HEK293 (cell line): Measurements from ENCODE around the gene CBX1.

ENCODE experiments used
- CTCF ChIA-PET: fragments of 350-600 bp; formaldehyde crosslinking; extraction: SDS; loops from one replicate; lab custom pipeline; 2021; ENCODE audit warnings: antibody characterized with exemption; lab: Yijun Ruan, JAX
- POLR2A ChIA-PET: fragments of 300-600 bp; formaldehyde crosslinking; extraction: SDS; loops from one replicate; lab custom pipeline; 2020; ENCODE audit warnings: antibody characterized with exemption, inconsistent platforms; lab: Yijun Ruan, JAX
- H3K27ac ChIP-seq: fragments of 200-500 bp; sonication (Bioruptor generic); 2 replicates; pipeline ENCODE4 v1.5.1; 2014; ENCODE audit warnings: low read depth, low read length, control low read depth, inconsistent platforms; ENCODE audit errors: extremely low read depth
- H3K36me3 ChIP-seq, 2 experiments: fragments of 200-500 bp in 1 of 2; sonication (Bioruptor generic) in 1 of 2; 1 replicate in 1 of 2; 2 replicates in 1 of 2; pipeline ENCODE4 v1.5.1; 2014 to 2017; ENCODE audit warnings: inconsistent platforms in 2 of 2, low read length in 2 of 2; ENCODE audit not compliant: control insufficient read depth in 2 of 2, insufficient read depth in 1 of 2
- H3K4me1 ChIP-seq: fragments of 200-500 bp; sonication (Bioruptor generic); 2 replicates; pipeline ENCODE4 v1.5.1; 2014; ENCODE audit warnings: mild to moderate bottlenecking, low read length, inconsistent platforms; ENCODE audit not compliant: control insufficient read depth, insufficient read depth
- H3K4me3 ChIP-seq: 2 replicates; pipeline ENCODE4 v1.5.1; 2011; ENCODE audit warnings: low read depth, mild to moderate bottlenecking, control low read depth, low read length, moderate library complexity
- H3K9me3 ChIP-seq: fragments of 200-500 bp; sonication (Bioruptor generic); 2 replicates; pipeline ENCODE4 v1.5.1; 2014; ENCODE audit warnings: low read depth, low read length, inconsistent platforms; ENCODE audit not compliant: control insufficient read depth, insufficient read depth
- SP3 ChIP-seq: fragments of 450-650 bp; formaldehyde crosslinking; IDR thresholded peaks from 2 replicates; pipeline ENCODE4 v1.5.1; 2016; ENCODE audit warnings: missing biosample characterization, missing genetic modification characterization
- YY1 ChIP-seq: fragments of 450-650 bp; formaldehyde crosslinking; IDR thresholded peaks from 2 replicates; pipeline ENCODE4 v1.5.1; 2018; ENCODE audit warnings: missing biosample characterization, missing genetic modification characterization
- ZEB2 ChIP-seq: fragments of 450-650 bp; formaldehyde crosslinking; IDR thresholded peaks from 2 replicates; pipeline ENCODE4 v1.5.1; 2016; ENCODE audit warnings: missing biosample characterization, missing genetic modification characterization
- ZNF175 ChIP-seq: fragments of 450-650 bp; formaldehyde crosslinking; IDR thresholded peaks from 2 replicates; pipeline ENCODE4 v1.5.1; 2016; ENCODE audit warnings: missing biosample characterization, missing genetic modification characterization
- ZNF211 ChIP-seq: fragments of 450-650 bp; formaldehyde crosslinking; IDR thresholded peaks from 2 replicates; pipeline ENCODE4 v1.5.1; 2016; ENCODE audit warnings: low read depth, missing biosample characterization, missing genetic modification characterization
- ZNF221 ChIP-seq: fragments of 450-650 bp; formaldehyde crosslinking; IDR thresholded peaks from 2 replicates; pipeline ENCODE4 v1.5.1; 2017; ENCODE audit warnings: missing biosample characterization, missing genetic modification characterization, borderline replicate concordance
- ZNF274 ChIP-seq, 2 experiments: fragments of 200-500 bp in 1 of 2; fragments of 450-650 bp in 1 of 2; sonication (Bioruptor generic) in 1 of 2; formaldehyde crosslinking in 1 of 2; IDR thresholded peaks; 2 replicates each; pipeline versions ENCODE4 v1.5.1 to v1.6.1; 2014 to 2016; ENCODE audit warnings: borderline replicate concordance in 1 of 2, inconsistent platforms in 1 of 2, low read length in 1 of 2, missing biosample characterization in 1 of 2, missing genetic modification characterization in 1 of 2
- ZNF354C ChIP-seq: fragments of 450-650 bp; formaldehyde crosslinking; IDR thresholded peaks from 2 replicates; pipeline ENCODE4 v1.5.1; 2016; ENCODE audit warnings: missing biosample characterization, missing genetic modification characterization, low read depth, borderline replicate concordance
- ZNF398 ChIP-seq: fragments of 450-650 bp; formaldehyde crosslinking; IDR thresholded peaks from 2 replicates; pipeline ENCODE4 v1.5.1; 2017; ENCODE audit warnings: missing biosample characterization, missing genetic modification characterization
- ZNF473 ChIP-seq: fragments of 450-650 bp; formaldehyde crosslinking; IDR thresholded peaks from 2 replicates; pipeline ENCODE4 v1.5.1; 2017; ENCODE audit warnings: missing biosample characterization, missing genetic modification characterization
- ZNF501 ChIP-seq: fragments of 450-650 bp; formaldehyde crosslinking; IDR thresholded peaks from 2 replicates; pipeline ENCODE4 v1.5.1; 2016; ENCODE audit warnings: missing biosample characterization, missing genetic modification characterization
- ZNF521 ChIP-seq: fragments of 450-650 bp; formaldehyde crosslinking; IDR thresholded peaks from 2 replicates; pipeline ENCODE4 v1.5.1; 2017; ENCODE audit warnings: missing biosample characterization, mild to moderate bottlenecking, missing genetic modification characterization
- ZNF670 ChIP-seq: fragments of 450-650 bp; formaldehyde crosslinking; IDR thresholded peaks from 2 replicates; pipeline ENCODE4 v1.5.1; 2016; ENCODE audit warnings: missing biosample characterization, missing genetic modification characterization, low read depth
- ZSCAN23 ChIP-seq: fragments of 450-650 bp; formaldehyde crosslinking; IDR thresholded peaks from 2 replicates; pipeline ENCODE4 v1.5.1; 2016; ENCODE audit warnings: missing biosample characterization, missing genetic modification characterization
- TF ChIP-seq, protein P1 (sequence below): fragments of 450-650 bp; formaldehyde crosslinking; IDR thresholded peaks from 2 replicates; pipeline ENCODE4 v1.5.1; 2016; ENCODE audit warnings: missing biosample characterization, missing genetic modification characterization
- TF ChIP-seq, protein P2 (sequence below): fragments of 450-650 bp; formaldehyde crosslinking; IDR thresholded peaks from 2 replicates; pipeline ENCODE4 v1.5.0; 2017; ENCODE audit warnings: missing biosample characterization, missing genetic modification characterization, borderline replicate concordance

Gene CBX1

DNA sequence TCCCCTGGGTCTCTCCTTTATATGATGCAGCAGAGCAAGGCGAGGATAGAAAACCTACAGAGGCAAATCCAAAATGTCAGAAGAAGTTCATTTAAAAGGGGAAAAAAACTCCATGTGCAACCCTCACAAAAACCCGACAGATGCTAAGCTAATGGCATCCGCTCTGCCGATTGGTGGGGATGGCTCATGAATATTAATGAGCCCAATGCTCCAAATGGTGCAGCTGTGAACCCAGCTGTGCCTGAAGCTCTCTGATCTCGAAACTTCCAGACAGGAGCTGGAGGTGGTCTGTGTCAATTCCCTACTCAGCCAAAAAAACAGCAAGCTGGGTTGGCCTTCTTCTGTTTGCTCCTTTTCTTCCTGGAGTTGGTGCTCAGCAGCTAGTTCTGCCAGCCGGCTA, 21.8 kb upstream of the CBX1 start (continued):
- TF ChIP-seq, protein P1, sequence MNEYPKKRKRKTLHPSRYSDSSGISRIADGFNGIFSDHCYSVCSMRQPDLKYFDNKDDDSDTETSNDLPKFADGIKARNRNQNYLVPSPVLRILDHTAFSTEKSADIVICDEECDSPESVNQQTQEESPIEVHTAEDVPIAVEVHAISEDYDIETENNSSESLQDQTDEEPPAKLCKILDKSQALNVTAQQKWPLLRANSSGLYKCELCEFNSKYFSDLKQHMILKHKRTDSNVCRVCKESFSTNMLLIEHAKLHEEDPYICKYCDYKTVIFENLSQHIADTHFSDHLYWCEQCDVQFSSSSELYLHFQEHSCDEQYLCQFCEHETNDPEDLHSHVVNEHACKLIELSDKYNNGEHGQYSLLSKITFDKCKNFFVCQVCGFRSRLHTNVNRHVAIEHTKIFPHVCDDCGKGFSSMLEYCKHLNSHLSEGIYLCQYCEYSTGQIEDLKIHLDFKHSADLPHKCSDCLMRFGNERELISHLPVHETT (tag by site-specific recombination): no peak
- TF ChIP-seq ZNF211 (tag by site-specific recombination): no peak
- TF ChIP-seq ZNF221 (tag by site-specific recombination): no peak
- no peak for TF ChIP-seq ZNF501
- no peak for TF ChIP-seq ZEB2 (tag by site-specific recombination)
- TF ChIP-seq ZNF274 (IDR thresholded peaks at IDR 0.05; ENCODE audit: low read length): no peak
- TF ChIP-seq ZNF274 (tag by site-specific recombination; IDR thresholded peaks at IDR 0.05; ENCODE audit: borderline replicate concordance): no peak
- TF ChIP-seq, protein P2, sequence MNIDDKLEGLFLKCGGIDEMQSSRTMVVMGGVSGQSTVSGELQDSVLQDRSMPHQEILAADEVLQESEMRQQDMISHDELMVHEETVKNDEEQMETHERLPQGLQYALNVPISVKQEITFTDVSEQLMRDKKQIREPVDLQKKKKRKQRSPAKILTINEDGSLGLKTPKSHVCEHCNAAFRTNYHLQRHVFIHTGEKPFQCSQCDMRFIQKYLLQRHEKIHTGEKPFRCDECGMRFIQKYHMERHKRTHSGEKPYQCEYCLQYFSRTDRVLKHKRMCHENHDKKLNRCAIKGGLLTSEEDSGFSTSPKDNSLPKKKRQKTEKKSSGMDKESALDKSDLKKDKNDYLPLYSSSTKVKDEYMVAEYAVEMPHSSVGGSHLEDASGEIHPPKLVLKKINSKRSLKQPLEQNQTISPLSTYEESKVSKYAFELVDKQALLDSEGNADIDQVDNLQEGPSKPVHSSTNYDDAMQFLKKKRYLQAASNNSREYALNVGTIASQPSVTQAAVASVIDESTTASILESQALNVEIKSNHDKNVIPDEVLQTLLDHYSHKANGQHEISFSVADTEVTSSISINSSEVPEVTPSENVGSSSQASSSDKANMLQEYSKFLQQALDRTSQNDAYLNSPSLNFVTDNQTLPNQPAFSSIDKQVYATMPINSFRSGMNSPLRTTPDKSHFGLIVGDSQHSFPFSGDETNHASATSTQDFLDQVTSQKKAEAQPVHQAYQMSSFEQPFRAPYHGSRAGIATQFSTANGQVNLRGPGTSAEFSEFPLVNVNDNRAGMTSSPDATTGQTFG: no peak
- TF ChIP-seq ZNF473 (tag by site-specific recombination): no peak

DNA sequence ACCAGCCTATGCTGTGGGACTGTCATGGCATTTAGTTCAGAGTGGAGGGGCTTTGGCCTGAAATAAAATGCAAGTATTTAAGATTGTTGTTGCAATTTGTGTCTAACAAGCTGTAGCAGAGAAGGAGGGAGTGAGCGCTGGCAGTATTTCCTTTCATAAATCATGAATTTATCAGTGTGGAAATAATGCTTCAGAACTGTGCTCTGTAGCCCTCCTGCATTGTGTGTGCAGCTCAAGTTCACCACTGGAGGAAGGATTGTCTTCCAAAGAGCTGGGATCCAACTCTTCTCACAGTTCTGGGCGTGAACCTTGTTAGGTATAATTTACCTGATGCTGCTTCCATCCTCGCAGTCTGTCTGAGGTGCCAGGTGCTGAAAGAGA, 21.4 kb upstream of the CBX1 start:
- CTCF ChIA-PET: interaction anchor here (0.6 to 2.5 kb wide), 10 partner anchors 8 to 514 kb away, joined by 3 to 16 read pairs (median 5); no protein-coding TSS in a partner anchor
- no peak for TF ChIP-seq ZNF398
- Histone ChIP-seq H3K27ac (no peak overlapping the region), H3K4me1 (no peaks in the 10 kb centered on the region), H3K36me3 (peaks cover 23 to 73% of the 10 kb centered on the region in 2 experiments; a peak in 2 of 3 replicates), H3K4me3 (no peak overlapping the region), H3K9me3 (no peaks in the 10 kb centered on the region)
- POLR2A ChIA-PET: interaction anchor here (1.5 kb wide), 1 partner anchor 15 kb away, joined by 4 read pairs; the partner anchor contains the start of gene SNX11

GRCh38 chr17:48121923-48122664, 20.8 kb upstream of the CBX1 start:
- TF ChIP-seq ZSCAN23 (tag by site-specific recombination) (no peak), SP3 (tag by site-specific recombination) (no peak), ZNF211 (tag by site-specific recombination) (no peak), ZNF670 (tag by site-specific recombination) (no peak), YY1 (tag by site-specific recombination) (no peak), ZNF175 (no peak), ZNF354C (tag by site-specific recombination) (no peak), ZNF521 (tag by site-specific recombination) (no peak)
- Histone ChIP-seq H3K4me1 (no peaks in the 10 kb centered on the region), H3K9me3 (no peaks in the 10 kb centered on the region), H3K36me3 (peaks cover 28 to 72% of the 10 kb centered on the region in 2 experiments; a peak in 2 of 3 replicates), H3K4me3 (no peak overlapping the region), H3K27ac (no peak overlapping the region)
- ChIA-PET CTCF (interaction anchor here (0.6 to 2.5 kb wide), 7 partner anchors 8 to 95 kb away, joined by 3 to 16 read pairs (median 6); no protein-coding TSS in a partner anchor), POLR2A (interaction anchor here (1.5 kb wide), 1 partner anchor 15 kb away, joined by 4 read pairs; the partner anchor contains the start of gene SNX11)
